ENCODE data around the gene DGUOK.
A peak's percentile ranks its signal among the peaks of the same experiment; 100 is the strongest.

DGUOK gene

GRCh38 chr2:73921581-73921980 lies 5.1 kb upstream of the DGUOK start:
- Histone ChIP-seq H3K27ac (ENCODE audit: low read depth, low read length, severe bottlenecking) (no peak overlapping the region), H3K36me3 (ENCODE audit: control insufficient read depth, insufficient read depth, low read length) (no peaks in the 10 kb centered on the region), H3K9me3 (ENCODE audit: control insufficient read depth, low read length) (peaks cover 4% of the 10 kb centered on the region), H3K4me1 (ENCODE audit: control insufficient read depth, insufficient read depth, low read length, poor library complexity, severe bottlenecking) (no peaks in the 10 kb centered on the region), H3K4me3 (ENCODE audit: extremely low read depth, insufficient read depth, low read length, poor library complexity, severe bottlenecking) (no peak overlapping the region)
- 92 to 94% methylated on average over 7 to 8 of the region's 9 CpGs for WGBS, 2 experiments (ENCODE audit: insufficient coverage in 2 of 2)

DNA sequence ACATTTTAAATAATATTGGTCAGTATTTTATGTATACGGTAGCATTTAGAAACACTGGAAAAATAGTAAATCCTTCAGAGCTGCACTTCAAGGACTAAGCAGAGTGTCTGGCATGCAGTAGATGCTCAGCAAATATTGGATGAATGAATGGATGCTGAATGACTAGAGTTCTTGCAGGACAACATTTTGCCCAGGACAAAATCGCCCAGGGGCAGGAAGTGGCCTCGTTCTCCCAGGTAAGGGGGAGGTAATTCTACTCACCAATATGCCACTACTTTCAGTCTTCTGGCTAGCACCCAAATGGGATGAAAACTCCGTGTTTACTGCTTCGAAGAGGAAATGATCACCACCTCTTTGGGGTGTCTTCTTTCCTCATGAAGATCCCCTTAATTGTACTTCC lies 4.0 kb upstream of the DGUOK start:
- no peak overlapping the region for H3K27ac ChIP-seq (ENCODE audit: low read depth, low read length, severe bottlenecking)
- peaks cover 4% of the 10 kb centered on the region for H3K9me3 ChIP-seq (ENCODE audit: control insufficient read depth, low read length)
- H3K36me3 ChIP-seq (ENCODE audit: control insufficient read depth, insufficient read depth, low read length), result no peaks in the 10 kb centered on the region
- H3K4me3 ChIP-seq (ENCODE audit: extremely low read depth, insufficient read depth, low read length, poor library complexity, severe bottlenecking), result no peak overlapping the region
- no peaks in the 10 kb centered on the region for H3K4me1 ChIP-seq (ENCODE audit: control insufficient read depth, insufficient read depth, low read length, poor library complexity, severe bottlenecking)
- 64 to 77% methylated on average over 4 of the region's 5 CpGs for WGBS, 2 experiments (ENCODE audit: insufficient coverage in 2 of 2)

DNA sequence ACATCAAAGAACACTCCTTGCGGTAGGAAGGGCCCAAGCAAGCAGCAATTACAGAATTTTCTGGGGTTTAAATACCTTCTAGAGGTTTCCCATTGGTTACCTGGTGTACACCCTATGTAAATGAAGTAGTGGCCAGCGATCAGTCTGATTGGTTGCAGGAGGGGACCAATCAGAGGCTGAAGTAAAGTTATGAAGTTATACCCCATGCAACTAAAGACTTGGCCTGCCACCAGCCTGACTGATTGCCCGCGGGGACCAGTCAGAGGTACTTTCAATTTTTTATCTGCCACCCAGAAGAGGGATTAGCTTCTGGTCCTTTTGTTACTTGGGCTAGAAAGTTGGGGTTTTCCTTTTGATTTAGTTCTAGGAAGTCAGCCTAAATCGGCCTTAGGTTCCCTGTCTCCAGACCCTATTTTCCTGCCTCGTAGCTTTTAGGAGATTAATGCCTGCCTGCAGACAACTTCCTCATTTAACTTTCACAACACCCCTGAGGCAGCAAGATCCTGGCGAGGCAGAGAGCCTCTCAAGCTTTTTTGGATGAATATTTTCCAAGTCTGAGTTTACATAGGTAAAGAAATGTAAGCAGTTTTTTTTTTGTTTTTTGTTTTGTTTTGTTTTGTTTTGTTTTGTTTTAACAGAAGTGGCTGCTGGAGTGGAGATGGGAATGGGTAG lies 1.5 kb upstream of the DGUOK start:
- H3K36me3 ChIP-seq (ENCODE audit: control insufficient read depth, insufficient read depth, low read length), result peaks cover 15% of the 10 kb centered on the region
- no peak overlapping the region for H3K27ac ChIP-seq (ENCODE audit: low read depth, low read length, severe bottlenecking)
- peaks cover 4% of the 10 kb centered on the region for H3K9me3 ChIP-seq (ENCODE audit: control insufficient read depth, low read length)
- 94 to 100% methylated on average over 2 to 4 of the region's 7 CpGs for WGBS, 2 experiments (ENCODE audit: insufficient coverage in 2 of 2)
- H3K4me1 ChIP-seq (ENCODE audit: control insufficient read depth, insufficient read depth, low read length, poor library complexity, severe bottlenecking), result peaks cover 14% of the 10 kb centered on the region
- H3K4me3 ChIP-seq (ENCODE audit: extremely low read depth, insufficient read depth, low read length, poor library complexity, severe bottlenecking), result no peak overlapping the region

DNA sequence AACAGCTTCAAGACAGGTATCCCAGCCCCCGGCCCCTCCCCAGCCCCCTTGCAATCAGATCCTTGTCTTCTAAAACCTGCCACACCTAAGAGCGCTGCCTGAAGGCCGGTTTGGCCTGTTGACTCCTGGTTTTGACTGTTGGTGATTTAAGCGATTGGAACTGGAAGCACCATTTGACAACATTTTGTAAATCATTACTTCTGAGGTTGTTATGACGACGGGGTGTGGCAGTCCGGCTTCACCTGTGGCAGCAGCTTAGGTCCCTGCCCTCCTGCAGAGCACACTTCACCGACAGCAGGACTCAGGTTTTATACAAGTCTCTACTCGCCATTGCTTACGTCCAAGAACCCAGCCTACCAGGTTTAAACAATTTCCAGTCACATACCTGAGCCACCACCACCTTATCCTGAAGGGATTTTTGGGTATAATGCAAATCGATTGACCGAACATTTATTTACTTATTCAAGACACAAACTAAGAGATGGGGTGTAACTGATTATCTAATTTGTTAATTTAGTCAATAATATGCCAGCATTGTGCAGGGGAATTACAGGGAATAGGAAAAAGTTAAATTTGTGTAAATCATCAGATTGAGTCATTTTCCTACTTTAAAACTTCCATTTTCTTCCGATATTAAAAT lies 707 bp upstream of the DGUOK start:
- Histone ChIP-seq H3K4me3 (ENCODE audit: extremely low read depth, insufficient read depth, low read length, poor library complexity, severe bottlenecking) (peak overlapping the region; percentile 86), H3K27ac (ENCODE audit: low read depth, low read length, severe bottlenecking) (no peak overlapping the region), H3K36me3 (ENCODE audit: control insufficient read depth, insufficient read depth, low read length) (peaks cover 19% of the 10 kb centered on the region), H3K9me3 (ENCODE audit: control insufficient read depth, low read length) (peaks cover 4% of the 10 kb centered on the region), H3K4me1 (ENCODE audit: control insufficient read depth, insufficient read depth, low read length, poor library complexity, severe bottlenecking) (peaks cover 16% of the 10 kb centered on the region)
- WGBS, 2 experiments (ENCODE audit: insufficient coverage in 2 of 2), result 86 to 95% methylated on average over 7 to 10 of the region's 13 CpGs

GRCh38 chr2:73927344-73927743 lies 664 bp downstream of the DGUOK start:
- Histone ChIP-seq H3K4me1 (ENCODE audit: control insufficient read depth, insufficient read depth, low read length, poor library complexity, severe bottlenecking) (peaks cover 16% of the 10 kb centered on the region), H3K27ac (ENCODE audit: low read depth, low read length, severe bottlenecking) (peak overlapping the region; percentile 97), H3K4me3 (ENCODE audit: extremely low read depth, insufficient read depth, low read length, poor library complexity, severe bottlenecking) (peak overlapping the region; percentile 86), H3K36me3 (ENCODE audit: control insufficient read depth, insufficient read depth, low read length) (peaks cover 25% of the 10 kb centered on the region), H3K9me3 (ENCODE audit: control insufficient read depth, low read length) (peaks cover 4% of the 10 kb centered on the region)
- WGBS, 2 experiments (ENCODE audit: insufficient coverage in 2 of 2), result 0% methylated on average over 1 of the region's 6 CpGs; no CpG with 5 or more reads in 1 of the 2 experiments

- H3K27ac ChIP-seq (ENCODE audit: low read depth, low read length, severe bottlenecking), result no peak overlapping the region
- H3K36me3 ChIP-seq (ENCODE audit: control insufficient read depth, insufficient read depth, low read length), result peaks cover 41% of the 10 kb centered on the region
- 100% methylated on average over 1 to 2 of the region's 2 CpGs for WGBS, 2 experiments (ENCODE audit: insufficient coverage in 2 of 2)
- H3K4me3 ChIP-seq (ENCODE audit: extremely low read depth, insufficient read depth, low read length, poor library complexity, severe bottlenecking), result no peak overlapping the region
- peaks cover 16% of the 10 kb centered on the region for H3K4me1 ChIP-seq (ENCODE audit: control insufficient read depth, insufficient read depth, low read length, poor library complexity, severe bottlenecking)
- peaks cover 4% of the 10 kb centered on the region for H3K9me3 ChIP-seq (ENCODE audit: control insufficient read depth, low read length)
Observed at GRCh38 chr2:73928963-73929347, 2.3 kb downstream of the DGUOK start.

- peaks cover 16% of the 10 kb centered on the region for H3K4me1 ChIP-seq (ENCODE audit: control insufficient read depth, insufficient read depth, low read length, poor library complexity, severe bottlenecking)
- WGBS, 2 experiments (ENCODE audit: insufficient coverage in 2 of 2), result no CpG with 5 or more reads among the region's 2 CpGs
- peaks cover 53% of the 10 kb centered on the region for H3K36me3 ChIP-seq (ENCODE audit: control insufficient read depth, insufficient read depth, low read length)
- no peak overlapping the region for H3K27ac ChIP-seq (ENCODE audit: low read depth, low read length, severe bottlenecking)
- no peak overlapping the region for H3K4me3 ChIP-seq (ENCODE audit: extremely low read depth, insufficient read depth, low read length, poor library complexity, severe bottlenecking)
- peaks cover 4% of the 10 kb centered on the region for H3K9me3 ChIP-seq (ENCODE audit: control insufficient read depth, low read length)
Observed at GRCh38 chr2:73930386-73930785, 3.7 kb downstream of the DGUOK start.

- H3K4me3 ChIP-seq (ENCODE audit: extremely low read depth, insufficient read depth, low read length, poor library complexity, severe bottlenecking), result no peak overlapping the region
- H3K4me1 ChIP-seq (ENCODE audit: control insufficient read depth, insufficient read depth, low read length, poor library complexity, severe bottlenecking), result peaks cover 16% of the 10 kb centered on the region
- 89 to 99% methylated on average over 4 to 6 of the region's 7 CpGs for whole genome bisulfite sequencing, 2 experiments (ENCODE audit: insufficient coverage in 2 of 2)
- no peaks in the 10 kb centered on the region for H3K9me3 ChIP-seq (ENCODE audit: control insufficient read depth, low read length)
- H3K36me3 ChIP-seq (ENCODE audit: control insufficient read depth, insufficient read depth, low read length), result peaks cover 68% of the 10 kb centered on the region
- H3K27ac ChIP-seq (ENCODE audit: low read depth, low read length, severe bottlenecking), result no peak overlapping the region
Observed at GRCh38 chr2:73931531-73932500, 5.1 kb downstream of the DGUOK start.

GRCh38 chr2:73933194-73933593 lies 6.5 kb downstream of the DGUOK start:
- H3K4me1 ChIP-seq (ENCODE audit: control insufficient read depth, insufficient read depth, low read length, poor library complexity, severe bottlenecking), result peaks cover 15% of the 10 kb centered on the region
- H3K9me3 ChIP-seq (ENCODE audit: control insufficient read depth, low read length), result no peaks in the 10 kb centered on the region
- no peak overlapping the region for H3K27ac ChIP-seq (ENCODE audit: low read depth, low read length, severe bottlenecking)
- H3K36me3 ChIP-seq (ENCODE audit: control insufficient read depth, insufficient read depth, low read length), result peaks cover 74% of the 10 kb centered on the region
- no peak overlapping the region for H3K4me3 ChIP-seq (ENCODE audit: extremely low read depth, insufficient read depth, low read length, poor library complexity, severe bottlenecking)
- 92 to 95% methylated on average over 3 of the region's 3 CpGs for WGBS, 2 experiments (ENCODE audit: insufficient coverage in 2 of 2)

- H3K9me3 ChIP-seq (ENCODE audit: control insufficient read depth, low read length), result no peaks in the 10 kb centered on the region
- H3K4me1 ChIP-seq (ENCODE audit: control insufficient read depth, insufficient read depth, low read length, poor library complexity, severe bottlenecking), result no peaks in the 10 kb centered on the region
- H3K27ac ChIP-seq (ENCODE audit: low read depth, low read length, severe bottlenecking), result no peak overlapping the region
- H3K36me3 ChIP-seq (ENCODE audit: control insufficient read depth, insufficient read depth, low read length), result peaks cover 77% of the 10 kb centered on the region
- H3K4me3 ChIP-seq (ENCODE audit: extremely low read depth, insufficient read depth, low read length, poor library complexity, severe bottlenecking), result no peak overlapping the region
Observed at GRCh38 chr2:73935641-73936040, 9.0 kb downstream of the DGUOK start.
